Liver (tissue), 3 donors: ENCODE results near the gene AATK.

ENCODE experiments used
- CTCF ChIP-seq: fragments of 150-350 bp; IDR thresholded peaks from 2 replicates; pipeline ENCODE4 v1.5.1; 2017; ENCODE audit warnings: improper control_type of control experiment, low read depth, low read length; ENCODE audit not compliant: missing input control
- HNF4G ChIP-seq: IDR thresholded peaks from 2 replicates; pipeline ENCODE4 v1.6.1; 2016; ENCODE audit warnings: antibody characterized with exemption
- MAX ChIP-seq: IDR thresholded peaks from 2 replicates; pipeline ENCODE4 v1.6.1; 2016; ENCODE audit warnings: antibody characterized with exemption
- TAF1 ChIP-seq: conservative IDR thresholded peaks from 2 replicates; pipeline ENCODE4 v1.6.1; 2016; ENCODE audit warnings: antibody characterized with exemption, mild to moderate bottlenecking
- YY1 ChIP-seq: IDR thresholded peaks from 2 replicates; pipeline ENCODE4 v1.6.1; 2016; ENCODE audit warnings: antibody characterized with exemption, mild to moderate bottlenecking
- ZBTB33 ChIP-seq: IDR thresholded peaks from 2 replicates; pipeline ENCODE4 v1.6.1; 2016; ENCODE audit warnings: antibody characterized with exemption
- donor health status: healthy.
- donor health status: healthy.

GRCh38 chr17:81138083-81138482, 27.9 kb downstream of the AATK start:
- no peak for TF ChIP-seq CTCF
- no peak for TF ChIP-seq MAX
- no peak for TF ChIP-seq YY1
- no peak for TF ChIP-seq ZBTB33
- no peak for TF ChIP-seq HNF4G
- no peak for TF ChIP-seq TAF1
